Calu3 (cell line): ENCODE results near the gene FMN1. TPM values are rescaled to one million over a fixed set of nuclear protein-coding genes. Genes with fewer than 3 reads are reported as not detected.

Source experiments
- BruUV-seq: library from RNA; stranded (reverse); fragments of 400-500 nt; replicated peaks from 2 replicates; lab custom pipeline; 2021; lab: Mats Ljungman, UMichigan
- CTCF ChIA-PET: fragments of 300-600 bp; sonication (Branson Sonifier 250); formaldehyde crosslinking; loops from one replicate; lab custom pipeline; 2022; ENCODE audit warnings: antibody characterized with exemption; lab: Charles Lee
- DNase-seq: peaks from one replicate; pipeline ENCODE4 v3.0.0; 2022
- H3K27ac Mint-ChIP-seq: one replicate; pipeline ENCODE4 v1.8.0; 2022; ENCODE audit warnings: mixed read lengths; ENCODE audit not compliant: unreplicated experiment
- H3K27me3 Mint-ChIP-seq: one replicate; pipeline ENCODE4 v1.8.0; 2022; ENCODE audit warnings: mixed read lengths; ENCODE audit not compliant: unreplicated experiment
- H3K36me3 Mint-ChIP-seq: one replicate; pipeline ENCODE4 v1.8.0; 2022; ENCODE audit warnings: mild to moderate bottlenecking, moderate library complexity, mixed read lengths; ENCODE audit not compliant: insufficient read depth, unreplicated experiment
- H3K4me1 Mint-ChIP-seq: one replicate; pipeline ENCODE4 v1.8.0; 2022; ENCODE audit warnings: mild to moderate bottlenecking, low read depth, mixed read lengths; ENCODE audit not compliant: unreplicated experiment
- H3K4me3 Mint-ChIP-seq: one replicate; pipeline ENCODE4 v1.8.0; 2022; ENCODE audit warnings: mild to moderate bottlenecking, low read depth, moderate library complexity, mixed read lengths; ENCODE audit not compliant: unreplicated experiment
- H3K9me3 Mint-ChIP-seq: one replicate; pipeline ENCODE4 v1.8.0; 2022; ENCODE audit warnings: low read depth, mixed read lengths; ENCODE audit not compliant: unreplicated experiment
- intact Hi-C: fragments of 100-400 bp; cut with micrococcal nuclease; formaldehyde crosslinking; loops from one replicate; pipeline ENCODE4 v1.10.0; 2022; ENCODE audit not compliant: unreplicated experiment
- total RNA-seq: library from RNA; stranded (reverse); gene quantifications from 2 replicates; pipeline ENCODE4 v1.2.3, GENCODE V29; 2022
- TF ChIP-seq, protein P1 (sequence below): fragments of 200-600 bp; IDR thresholded peaks from one replicate; pipeline ENCODE4 v1.8.0; 2022; ENCODE audit warnings: antibody characterized with exemption; ENCODE audit not compliant: unreplicated experiment

FMN1 gene
- total RNA-seq, 1 experiment from 2014 or later, result 7.1 TPM

DNA sequence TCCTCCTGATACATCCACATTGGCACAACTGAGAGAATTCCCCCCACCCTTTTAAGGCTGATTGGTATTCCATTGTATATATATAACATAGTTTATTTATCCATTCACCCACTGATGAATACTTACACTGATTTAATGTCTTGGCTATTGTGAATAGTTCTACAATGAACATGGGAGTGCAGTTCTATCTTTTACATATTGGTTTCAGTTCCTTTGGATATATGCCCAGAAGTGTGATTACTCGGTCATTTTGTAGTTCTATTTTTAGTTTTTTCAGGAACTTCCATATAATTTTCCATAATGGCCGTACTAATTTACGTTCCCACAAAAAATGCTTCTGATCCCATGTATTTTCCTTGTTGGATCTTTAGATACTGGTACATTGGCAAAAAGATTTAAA, 135.3 kb downstream of the FMN1 start:
- Mint-ChIP-seq H3K4me1 (no peaks in the 10 kb centered on the region), H3K27ac (no peak overlapping the region), H3K9me3 (no peaks in the 10 kb centered on the region), H3K36me3 (no peaks in the 10 kb centered on the region), H3K4me3 (no peak overlapping the region), H3K27me3 (no peaks in the 10 kb centered on the region)
- BruUV-seq, result no TSS peak
- TF ChIP-seq, protein P1, sequence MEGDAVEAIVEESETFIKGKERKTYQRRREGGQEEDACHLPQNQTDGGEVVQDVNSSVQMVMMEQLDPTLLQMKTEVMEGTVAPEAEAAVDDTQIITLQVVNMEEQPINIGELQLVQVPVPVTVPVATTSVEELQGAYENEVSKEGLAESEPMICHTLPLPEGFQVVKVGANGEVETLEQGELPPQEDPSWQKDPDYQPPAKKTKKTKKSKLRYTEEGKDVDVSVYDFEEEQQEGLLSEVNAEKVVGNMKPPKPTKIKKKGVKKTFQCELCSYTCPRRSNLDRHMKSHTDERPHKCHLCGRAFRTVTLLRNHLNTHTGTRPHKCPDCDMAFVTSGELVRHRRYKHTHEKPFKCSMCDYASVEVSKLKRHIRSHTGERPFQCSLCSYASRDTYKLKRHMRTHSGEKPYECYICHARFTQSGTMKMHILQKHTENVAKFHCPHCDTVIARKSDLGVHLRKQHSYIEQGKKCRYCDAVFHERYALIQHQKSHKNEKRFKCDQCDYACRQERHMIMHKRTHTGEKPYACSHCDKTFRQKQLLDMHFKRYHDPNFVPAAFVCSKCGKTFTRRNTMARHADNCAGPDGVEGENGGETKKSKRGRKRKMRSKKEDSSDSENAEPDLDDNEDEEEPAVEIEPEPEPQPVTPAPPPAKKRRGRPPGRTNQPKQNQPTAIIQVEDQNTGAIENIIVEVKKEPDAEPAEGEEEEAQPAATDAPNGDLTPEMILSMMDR, result no peak
- no peak for DNase-seq
- CTCF ChIA-PET, result no interaction called here
- intact Hi-C loops, result no loop called here

DNA sequence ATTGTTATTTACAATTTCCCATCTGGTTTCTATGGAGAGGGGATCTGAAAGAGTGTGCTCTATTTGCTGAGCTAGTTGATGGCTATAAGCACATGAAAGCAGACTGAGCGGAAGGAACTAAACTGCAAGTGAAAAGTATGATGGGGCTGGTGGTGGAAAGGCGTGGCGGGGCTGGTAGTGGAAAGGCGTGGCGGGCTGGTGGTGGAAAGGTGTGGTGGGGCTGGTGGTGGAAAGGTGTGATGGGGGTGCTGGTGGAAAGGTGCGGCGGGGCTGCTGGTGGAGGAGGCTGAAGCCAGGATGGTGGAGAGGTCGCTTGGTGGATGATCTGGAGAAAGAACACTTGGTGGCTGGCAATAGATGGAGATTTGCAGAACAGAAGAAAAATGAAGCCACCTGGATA, 136.7 kb downstream of the FMN1 start:
- H3K36me3 Mint-ChIP-seq, result no peaks in the 10 kb centered on the region
- no peak for DNase-seq
- no peak overlapping the region for H3K27ac Mint-ChIP-seq
- TF ChIP-seq, protein P1, result no peak
- CTCF ChIA-PET, result no interaction called here
- H3K27me3 Mint-ChIP-seq, result no peaks in the 10 kb centered on the region
- no peaks in the 10 kb centered on the region for H3K9me3 Mint-ChIP-seq
- intact Hi-C loops, result no loop called here
- H3K4me1 Mint-ChIP-seq, result no peaks in the 10 kb centered on the region
- no peak overlapping the region for H3K4me3 Mint-ChIP-seq
- no TSS peak for BruUV-seq

DNA sequence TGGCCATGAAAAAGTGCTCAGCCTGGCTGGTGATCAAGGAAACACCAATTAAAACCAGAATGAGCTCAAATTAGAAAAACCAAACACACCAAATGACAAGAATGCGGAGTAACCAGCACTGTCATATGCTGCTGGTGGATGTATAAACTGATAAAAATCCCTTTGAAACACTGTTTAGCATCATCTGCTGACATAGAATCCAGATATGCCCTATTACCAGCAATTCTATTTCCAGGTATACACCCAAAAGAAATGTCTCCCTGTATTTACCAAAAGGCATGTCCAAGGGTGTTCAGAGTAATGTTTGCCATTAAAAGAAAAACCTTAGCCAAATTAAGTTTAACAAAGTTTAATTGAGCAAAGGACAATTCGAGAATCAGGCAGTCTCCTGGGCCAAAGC, 138.6 kb downstream of the FMN1 start:
- H3K27ac Mint-ChIP-seq, result no peak overlapping the region
- no peaks in the 10 kb centered on the region for H3K36me3 Mint-ChIP-seq
- H3K27me3 Mint-ChIP-seq, result no peaks in the 10 kb centered on the region
- no TSS peak for BruUV-seq
- CTCF ChIA-PET, result no interaction called here
- no peak for DNase-seq
- intact Hi-C loops, result no loop called here
- no peak overlapping the region for H3K4me3 Mint-ChIP-seq
- H3K4me1 Mint-ChIP-seq, result no peaks in the 10 kb centered on the region
- TF ChIP-seq, protein P1, result no peak
- H3K9me3 Mint-ChIP-seq, result no peaks in the 10 kb centered on the region

DNA sequence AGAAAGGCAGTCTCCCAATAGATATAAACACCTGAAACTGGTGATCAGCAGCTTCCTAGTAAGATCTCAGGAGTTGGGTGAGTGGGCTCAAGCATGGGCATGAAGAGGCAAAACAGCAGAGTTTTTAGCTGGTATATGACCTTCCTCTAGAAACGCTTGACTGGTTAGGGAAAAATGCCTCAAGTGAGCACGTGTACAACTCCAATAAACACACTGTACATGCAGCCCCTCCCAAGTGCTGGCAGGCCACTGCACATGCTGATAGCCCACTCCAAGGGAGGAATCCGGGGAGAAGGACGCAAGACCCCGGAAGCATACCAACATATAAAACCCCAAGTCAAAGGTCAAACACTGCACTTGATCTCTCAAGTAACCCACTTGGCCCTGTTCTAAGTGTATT, 143.0 kb downstream of the FMN1 start:
- Mint-ChIP-seq H3K4me1 (no peaks in the 10 kb centered on the region), H3K9me3 (no peaks in the 10 kb centered on the region), H3K4me3 (no peak overlapping the region), H3K27ac (no peak overlapping the region), H3K27me3 (no peaks in the 10 kb centered on the region), H3K36me3 (no peaks in the 10 kb centered on the region)
- CTCF ChIA-PET, result no interaction called here
- intact Hi-C loops, result no loop called here
- TF ChIP-seq, protein P1, result no peak
- BruUV-seq, result no TSS peak
- DNase-seq, result no peak
